ENCODE results near the gene DAZL. TPM values are rescaled to one million over a fixed set of nuclear protein-coding genes. Genes with fewer than 3 reads are reported as not detected.

Gene DAZL
- total RNA-seq, 6 donors from 2014 or later, result not detected

GRCh38 chr3:16589867-16590624, 15.2 kb downstream of the DAZL start:
- 91 to 92% methylated on average over 6 of the region's 6 CpGs for WGBS, 2 donors
- DNase-seq (no peak), ATAC-seq (ENCODE audit: low FRiP score in 2 of 2) (no peak)
- Histone ChIP-seq H3K36me3 (no peaks in the 10 kb centered on the region), H3K27me3 (no peaks in the 10 kb centered on the region), H3K9me3 (no peaks in the 10 kb centered on the region), H3K27ac (no peak overlapping the region), H3K4me3 (no peak overlapping the region), H3K4me1 (no peaks in the 10 kb centered on the region)
- TF ChIP-seq CTCF (IDR thresholded peaks at IDR 0.05) (no peak), EP300 (IDR thresholded peaks at IDR 0.05) (no peak), POLR2AphosphoS5 (IDR thresholded peaks at IDR 0.05) (no peak), POLR2A (IDR thresholded peaks at IDR 0.05) (no peak)

GRCh38 chr3:16589120-16589519, 16.1 kb downstream of the DAZL start:
- TF ChIP-seq CTCF (IDR thresholded peaks at IDR 0.05) (no peak), POLR2A (IDR thresholded peaks at IDR 0.05) (no peak), EP300 (IDR thresholded peaks at IDR 0.05) (no peak), POLR2AphosphoS5 (IDR thresholded peaks at IDR 0.05) (no peak)
- no peaks in the 10 kb centered on the region for H3K9me3 ChIP-seq
- H3K4me3 ChIP-seq, result no peak overlapping the region
- DNase-seq (no peak), ATAC-seq (ENCODE audit: low FRiP score in 2 of 2) (no peak)
- H3K36me3 ChIP-seq, result no peaks in the 10 kb centered on the region
- H3K27me3 ChIP-seq, result no peaks in the 10 kb centered on the region
- no peaks in the 10 kb centered on the region for H3K4me1 ChIP-seq
- no peak overlapping the region for H3K27ac ChIP-seq
- 97 to 100% methylated on average over 1 of the region's 1 CpG for WGBS, 2 donors

GRCh38 chr3:16587681-16588060, 17.6 kb downstream of the DAZL start:
- Histone ChIP-seq H3K27me3 (no peaks in the 10 kb centered on the region), H3K4me3 (no peak overlapping the region), H3K4me1 (no peaks in the 10 kb centered on the region), H3K36me3 (no peaks in the 10 kb centered on the region), H3K9me3 (no peaks in the 10 kb centered on the region), H3K27ac (no peak overlapping the region)
- ATAC-seq (ENCODE audit: low FRiP score in 2 of 2) (no peak), DNase-seq (no peak)
- TF ChIP-seq CTCF (IDR thresholded peaks at IDR 0.05) (no peak), EP300 (IDR thresholded peaks at IDR 0.05) (no peak), POLR2AphosphoS5 (IDR thresholded peaks at IDR 0.05) (no peak), POLR2A (IDR thresholded peaks at IDR 0.05) (no peak)

- H3K36me3 ChIP-seq, result no peaks in the 10 kb centered on the region
- 86% methylated on average over 3 of the region's 3 CpGs for WGBS, 2 donors
- H3K4me3 ChIP-seq, result no peak overlapping the region
- DNase-seq (no peak), ATAC-seq (ENCODE audit: low FRiP score in 2 of 2) (no peak)
- H3K27ac ChIP-seq, result no peak overlapping the region
- no peaks in the 10 kb centered on the region for H3K27me3 ChIP-seq
- H3K9me3 ChIP-seq, result no peaks in the 10 kb centered on the region
- H3K4me1 ChIP-seq, result no peaks in the 10 kb centered on the region
- no peak for TF ChIP-seq CTCF (IDR thresholded peaks at IDR 0.05)
- no peak for TF ChIP-seq POLR2AphosphoS5 (IDR thresholded peaks at IDR 0.05)
- no peak for TF ChIP-seq EP300 (IDR thresholded peaks at IDR 0.05)
- no peak for TF ChIP-seq POLR2A (IDR thresholded peaks at IDR 0.05)
Measured at GRCh38 chr3:16587047-16587680, 18.1 kb downstream of the DAZL start.

GRCh38 chr3:16584880-16585279, 20.3 kb downstream of the DAZL start:
- 86 to 87% methylated on average over 2 of the region's 2 CpGs for WGBS, 2 donors
- ATAC-seq (ENCODE audit: low FRiP score in 2 of 2) (no peak), DNase-seq (no peak)
- no peaks in the 10 kb centered on the region for H3K27me3 ChIP-seq
- no peaks in the 10 kb centered on the region for H3K9me3 ChIP-seq
- no peaks in the 10 kb centered on the region for H3K4me1 ChIP-seq
- H3K36me3 ChIP-seq, result no peaks in the 10 kb centered on the region
- no peak overlapping the region for H3K27ac ChIP-seq
- no peak overlapping the region for H3K4me3 ChIP-seq
- TF ChIP-seq POLR2A (IDR thresholded peaks at IDR 0.05), result no peak
- no peak for TF ChIP-seq EP300 (IDR thresholded peaks at IDR 0.05)
- no peak for TF ChIP-seq CTCF (IDR thresholded peaks at IDR 0.05)
- TF ChIP-seq POLR2AphosphoS5 (IDR thresholded peaks at IDR 0.05), result no peak

Measured in upper lobe of left lung (tissue), 6 donors.